Activated CD8-positive, alpha-beta memory T cell treated with anti-CD3 and anti-CD28 coated beads, Interleukin-2, amount 50 U/mL, for 24 hours (primary cell): ENCODE measurements around the gene CABLES2.

Experiments
- DNase-seq: peaks from one replicate; pipeline ENCODE4 v3.0.0-alpha.2; 2020; ENCODE audit errors: extremely low read depth

The CABLES2 gene

DNA sequence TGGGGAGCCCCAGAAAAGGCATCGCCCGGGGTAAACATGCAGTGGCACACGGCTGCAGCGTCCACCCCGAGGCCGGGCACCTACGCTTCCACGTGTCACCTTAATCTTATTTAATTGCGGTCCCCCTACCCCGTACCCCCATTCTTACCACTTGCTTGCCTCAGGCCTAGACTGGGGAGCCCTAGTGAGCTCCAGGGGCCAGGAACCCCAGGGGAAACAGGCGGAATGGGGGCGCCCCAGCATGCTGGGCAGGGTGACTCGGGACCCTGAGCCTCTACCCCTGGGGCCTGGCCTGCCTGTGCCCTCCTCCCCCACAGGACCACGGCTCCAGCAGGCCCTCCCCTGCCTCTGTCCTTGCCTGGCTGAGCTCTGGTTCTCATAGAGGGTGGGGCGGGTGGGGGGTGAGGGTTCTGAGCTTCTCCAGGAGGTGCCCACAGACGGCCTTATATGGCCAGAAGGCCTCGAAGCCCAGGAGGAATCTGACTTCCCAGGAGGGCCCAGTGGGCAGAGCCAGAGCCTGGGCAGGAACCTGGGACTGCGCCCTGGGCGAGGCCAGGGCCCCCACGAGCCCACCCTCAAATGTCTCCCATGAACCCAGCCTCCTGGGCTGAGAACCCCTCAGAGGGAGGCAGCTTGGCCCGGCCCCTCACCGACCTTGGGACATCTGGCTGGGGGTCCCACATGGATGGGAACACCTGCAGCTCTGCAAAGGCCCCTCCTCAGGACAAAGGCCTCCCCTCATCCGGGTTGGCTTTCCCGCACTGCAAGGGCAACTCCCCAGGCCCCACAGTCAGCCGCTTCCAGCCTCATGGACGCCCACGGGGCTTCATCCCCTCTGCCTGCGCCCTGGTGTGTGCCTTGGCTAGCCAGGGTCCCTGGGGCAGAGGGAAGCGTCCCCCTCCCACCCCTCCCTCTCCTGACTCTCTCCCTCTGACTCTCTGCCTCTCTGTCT lies 34.8 kb downstream of the CABLES2 start:
- no peak for DNase-seq

DNA sequence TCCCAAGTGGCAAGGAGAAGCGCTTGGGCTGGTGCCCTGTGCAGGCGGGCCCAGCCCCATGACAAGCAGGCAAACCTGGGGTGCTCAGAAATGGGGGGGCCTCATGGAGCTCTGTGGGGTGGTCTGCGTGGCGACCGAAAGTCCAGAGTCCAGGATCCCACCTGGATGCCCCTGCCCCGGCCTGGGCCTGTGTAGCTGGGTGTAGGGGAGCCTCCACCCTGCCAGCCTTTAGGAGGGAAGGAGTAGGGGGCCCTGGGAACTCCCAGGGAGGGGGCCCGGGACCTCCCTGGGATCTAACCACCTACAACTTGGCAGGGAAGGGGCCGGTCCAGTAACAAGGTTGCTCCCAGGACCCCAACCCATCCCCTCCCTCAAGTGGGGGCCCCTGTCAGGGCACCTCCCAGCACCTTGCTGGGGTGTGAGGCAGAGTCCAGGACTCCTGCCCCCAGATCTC lies 35.5 kb downstream of the CABLES2 start:
- no peak for DNase-seq

DNA sequence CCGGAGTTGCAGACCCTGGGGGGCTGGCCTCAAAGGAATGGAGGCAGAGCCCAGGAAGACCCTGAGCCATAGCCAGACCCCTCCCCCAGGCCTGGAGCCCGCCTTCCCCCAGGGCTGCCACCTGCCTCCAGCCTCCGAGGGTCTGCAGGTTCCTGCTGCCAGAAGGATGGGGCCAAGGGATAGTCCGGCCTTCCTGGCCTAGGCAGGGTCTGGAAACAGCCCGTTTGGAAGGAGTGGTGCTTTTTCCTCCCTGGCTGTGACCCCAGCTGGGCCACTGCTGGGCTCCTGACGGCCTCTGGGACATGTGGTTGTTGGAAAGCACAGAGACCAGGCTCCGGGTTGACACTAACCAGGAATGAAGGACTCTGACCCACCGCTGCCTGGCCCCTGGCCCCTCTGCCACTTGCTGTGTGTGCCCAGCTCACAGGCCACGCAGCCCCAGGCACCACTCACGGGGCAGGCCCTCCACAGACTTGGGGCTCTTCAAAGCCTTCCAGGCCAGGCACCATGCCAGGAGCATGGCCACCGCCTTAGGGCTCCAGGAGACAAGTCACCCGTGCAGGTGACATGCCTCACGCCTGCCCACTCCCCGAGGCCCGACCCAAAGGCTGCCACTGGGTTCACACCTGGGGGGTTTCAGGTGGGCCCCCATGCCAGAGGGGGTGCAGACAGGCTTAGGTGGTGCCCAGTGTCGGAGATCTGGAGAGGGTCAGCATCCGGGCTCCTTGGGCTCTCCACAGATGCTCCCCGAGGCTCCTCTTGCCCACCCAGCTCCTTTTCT lies 36.1 kb downstream of the CABLES2 start:
- DNase-seq = no peak

DNA sequence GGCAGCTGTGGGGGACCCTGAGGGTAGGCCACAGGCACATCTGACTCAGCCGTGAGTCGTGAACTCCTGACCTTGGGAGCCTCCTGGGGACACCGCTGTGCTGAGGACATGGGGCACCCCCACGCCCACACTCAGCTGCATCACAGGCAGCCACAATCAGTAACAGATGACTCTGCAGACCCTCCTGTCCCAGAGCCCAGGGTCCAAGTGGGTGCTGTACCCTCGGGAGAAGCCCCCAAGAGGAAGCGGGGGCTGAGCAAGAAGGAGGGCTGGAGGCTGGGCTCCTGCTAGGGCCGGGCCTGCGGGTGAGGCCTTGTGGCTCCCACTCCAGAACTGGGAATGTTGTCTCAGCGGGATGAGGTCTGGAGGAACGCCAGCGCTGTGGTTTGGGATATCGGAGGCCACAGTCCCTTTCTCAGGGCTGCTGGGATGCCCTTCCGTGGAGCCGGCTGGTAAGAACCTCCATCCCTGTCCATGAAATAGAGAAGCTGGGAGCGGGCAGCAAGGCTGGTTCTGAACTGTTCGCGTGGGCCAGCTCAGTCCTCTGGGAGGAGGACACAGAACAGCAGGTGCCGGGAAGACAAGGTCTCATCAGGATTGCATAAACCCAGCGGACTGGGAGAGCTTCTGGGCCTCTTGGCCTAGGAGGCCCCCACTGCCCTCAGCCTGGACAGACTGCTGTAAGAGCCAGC lies 36.8 kb downstream of the CABLES2 start:
- DNase-seq = no peak

DNA sequence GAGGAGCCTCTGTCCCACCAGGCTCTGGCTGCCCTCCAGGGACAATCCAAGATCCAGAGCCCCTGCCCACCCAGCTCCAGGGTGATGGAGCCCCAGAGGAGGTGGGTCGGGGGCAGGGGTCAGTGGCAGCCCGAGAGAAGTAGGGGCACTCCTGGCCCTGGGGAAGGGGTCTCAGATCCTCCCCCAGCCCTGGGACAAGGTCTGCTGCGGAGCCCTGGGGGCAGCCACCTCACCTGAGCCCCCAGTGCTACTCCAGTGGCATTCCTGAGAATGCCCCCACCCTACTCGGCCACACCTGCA lies 37.3 kb downstream of the CABLES2 start:
- DNase-seq = no peak

DNA sequence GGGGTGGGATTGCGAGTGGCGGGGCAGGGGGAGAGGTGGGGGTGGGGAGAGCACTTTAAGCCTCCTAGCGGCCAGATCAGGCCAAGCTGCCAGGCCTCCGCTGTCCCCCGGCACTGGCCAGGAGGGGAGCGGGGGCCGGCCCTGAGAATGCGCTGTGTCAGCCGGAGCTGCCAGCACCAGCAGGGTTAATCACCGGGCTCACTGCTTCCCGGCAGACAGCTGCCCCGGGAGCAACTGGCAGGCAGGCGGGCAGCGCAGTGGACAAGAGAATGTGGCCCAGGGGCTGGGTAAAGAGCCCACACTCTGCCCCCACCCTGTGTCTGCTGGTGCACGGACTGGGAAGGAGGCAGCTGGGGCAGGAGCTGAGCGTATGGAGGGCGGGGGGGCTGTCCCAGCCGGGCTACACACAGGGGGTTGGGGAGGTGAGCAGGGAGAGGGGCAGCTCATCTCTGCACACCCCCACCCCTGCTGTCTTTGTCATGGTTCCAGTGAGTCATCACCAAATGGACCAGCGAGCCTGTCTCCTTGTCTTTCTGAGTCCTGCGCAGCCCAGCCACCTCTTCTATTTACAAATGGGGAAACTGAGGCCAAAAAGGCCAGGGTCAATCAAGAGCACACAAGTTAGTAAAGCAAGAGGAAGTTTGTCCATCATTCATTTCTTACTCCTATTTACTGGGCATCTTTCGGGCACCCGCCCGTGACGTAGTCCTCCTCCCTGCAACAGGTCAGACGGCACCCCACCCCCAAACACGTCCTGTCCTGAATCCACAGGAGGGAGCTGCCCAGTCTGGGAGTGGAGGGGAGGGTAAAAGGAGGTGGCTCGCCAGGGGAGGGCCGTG lies 37.9 kb downstream of the CABLES2 start:
- DNase-seq = no peak

DNA sequence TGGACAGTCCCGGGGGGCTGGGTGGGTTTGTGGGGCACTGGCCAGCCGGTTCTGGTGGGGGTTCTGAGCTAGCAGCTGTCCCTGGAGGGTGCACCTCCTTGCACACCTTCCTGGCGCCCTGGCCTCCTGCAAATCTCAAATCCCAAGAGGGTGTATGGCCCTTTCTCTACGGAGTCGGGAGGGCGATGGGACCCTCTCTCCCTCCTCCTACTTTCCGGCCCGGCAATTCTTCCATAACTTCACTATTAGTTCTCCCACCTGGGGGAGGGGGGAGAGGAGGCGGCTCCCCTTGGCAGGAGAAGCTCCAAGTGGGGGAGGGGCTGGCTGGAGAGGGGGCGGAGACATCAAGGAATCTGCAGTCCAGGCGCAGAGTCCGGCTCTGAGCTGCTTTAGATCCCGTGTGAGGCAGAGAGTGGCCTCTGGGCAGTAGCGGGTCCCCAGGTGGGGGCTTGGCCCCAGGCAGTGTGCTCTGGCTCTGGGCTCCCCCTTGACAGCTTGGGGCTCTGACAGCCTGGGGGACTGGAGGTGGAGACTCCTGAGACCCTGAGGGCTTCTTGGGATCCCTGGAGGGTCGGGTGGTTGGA lies 38.6 kb downstream of the CABLES2 start:
- DNase-seq = no peak

DNA sequence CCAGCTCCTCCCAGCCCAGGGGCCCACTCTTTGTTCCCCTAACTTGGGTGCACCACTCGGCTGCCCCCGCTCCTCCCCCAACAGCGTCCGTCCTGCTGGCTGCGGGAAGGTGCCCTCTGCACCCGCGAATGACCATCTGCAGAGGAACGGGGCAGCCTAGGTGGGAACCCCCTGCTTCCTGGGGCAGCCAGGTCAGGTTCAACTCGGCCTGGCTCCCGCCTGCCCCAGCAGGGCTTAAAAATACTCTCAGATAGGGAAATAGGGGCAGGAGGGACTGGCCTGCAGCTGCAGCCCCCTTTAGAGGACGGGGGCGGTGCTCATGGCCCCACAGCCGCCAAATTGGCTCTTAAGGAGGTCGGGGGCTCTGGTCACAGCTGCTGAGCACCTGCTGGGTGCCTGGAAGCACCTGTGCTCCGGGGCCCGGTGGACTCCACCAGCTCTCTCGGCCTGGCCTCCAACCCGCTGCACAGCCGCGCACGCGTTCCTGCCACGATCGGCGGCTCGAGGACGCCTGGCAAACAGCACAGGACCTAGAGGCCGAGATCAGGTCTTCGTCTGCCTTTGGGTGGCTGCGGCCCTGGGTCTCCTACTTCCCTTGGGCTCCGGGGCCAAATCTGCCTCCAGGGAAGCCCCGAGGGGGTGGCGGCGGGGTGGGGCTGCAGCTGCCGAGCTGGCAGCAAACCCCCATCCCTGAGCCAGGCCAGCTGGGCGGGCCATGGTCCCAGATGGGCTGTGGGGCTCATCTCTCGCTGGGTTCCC lies 39.3 kb downstream of the CABLES2 start:
- DNase-seq = no peak

DNA sequence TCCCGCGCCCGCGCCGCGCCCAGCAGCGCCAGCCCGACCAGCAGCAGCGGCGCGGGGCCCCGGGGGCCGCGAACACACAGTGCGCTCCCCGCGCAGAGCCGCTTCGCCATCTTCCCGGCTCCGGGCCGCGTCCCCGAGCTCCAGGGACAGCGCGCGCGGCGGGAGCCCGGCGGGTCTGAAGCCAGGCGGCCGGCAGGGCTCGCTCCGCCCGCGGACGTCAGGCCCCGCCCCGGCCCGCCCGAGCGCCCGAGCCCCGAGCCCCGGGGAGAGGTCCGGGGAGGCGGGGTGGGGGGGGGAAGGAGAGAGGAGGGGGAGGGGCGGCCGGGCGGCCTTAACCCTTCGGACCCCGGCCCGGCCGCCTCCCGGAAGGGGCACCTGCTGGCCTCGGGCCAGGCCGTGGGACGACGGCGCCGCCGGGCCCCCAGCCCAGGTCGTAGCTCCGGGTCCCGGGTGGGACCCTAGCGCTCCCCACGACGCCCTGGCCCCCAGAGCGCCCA lies 39.9 kb downstream of the CABLES2 start, which contains the start of gene LAMA5:
Gene LAMA5, minus strand, starts transcription at position 177 of the 497 bp plus-strand sequence. Its CDS starts 67 bp downstream, at position 110.
- DNase-seq = no peak

DNA sequence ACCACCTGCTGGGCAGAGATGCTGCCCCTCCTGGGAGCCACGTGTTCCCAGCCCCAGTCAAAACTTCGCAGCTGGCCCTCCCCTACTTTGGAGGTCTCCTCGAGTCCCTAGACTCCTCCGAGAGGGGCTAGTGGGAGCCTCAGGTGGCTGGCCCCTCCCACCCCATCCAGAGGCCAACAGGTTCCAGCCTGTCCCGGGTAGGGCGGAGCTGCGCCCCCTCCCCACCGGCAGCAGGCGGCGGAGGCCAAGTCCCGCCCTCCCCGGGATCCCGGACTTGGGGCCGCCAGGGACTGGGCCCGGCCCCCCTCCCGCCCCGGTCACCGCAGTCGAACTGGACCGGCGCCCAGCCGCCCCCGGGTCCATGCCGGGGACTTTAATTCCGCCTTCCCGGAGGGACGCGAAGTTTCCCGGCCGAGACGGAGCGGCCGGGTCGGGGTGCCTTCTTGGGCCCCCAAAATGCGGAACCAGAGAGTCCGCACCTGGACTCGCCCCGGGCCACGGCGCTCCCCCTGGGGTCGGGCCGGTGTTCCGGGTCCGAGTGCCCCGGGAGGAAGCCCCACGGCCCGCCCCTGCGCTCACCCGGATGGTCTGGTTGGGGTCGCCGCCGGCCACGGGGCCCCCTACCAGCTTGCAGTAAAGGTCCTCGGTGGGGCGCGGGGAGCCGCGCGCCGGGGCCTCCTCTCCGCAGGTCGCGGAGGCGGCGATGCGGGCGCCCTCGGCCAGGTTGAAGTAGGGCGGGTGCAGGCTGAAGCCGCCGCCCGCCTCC lies 40.5 kb downstream of the CABLES2 start:
- DNase-seq = no peak

DNA sequence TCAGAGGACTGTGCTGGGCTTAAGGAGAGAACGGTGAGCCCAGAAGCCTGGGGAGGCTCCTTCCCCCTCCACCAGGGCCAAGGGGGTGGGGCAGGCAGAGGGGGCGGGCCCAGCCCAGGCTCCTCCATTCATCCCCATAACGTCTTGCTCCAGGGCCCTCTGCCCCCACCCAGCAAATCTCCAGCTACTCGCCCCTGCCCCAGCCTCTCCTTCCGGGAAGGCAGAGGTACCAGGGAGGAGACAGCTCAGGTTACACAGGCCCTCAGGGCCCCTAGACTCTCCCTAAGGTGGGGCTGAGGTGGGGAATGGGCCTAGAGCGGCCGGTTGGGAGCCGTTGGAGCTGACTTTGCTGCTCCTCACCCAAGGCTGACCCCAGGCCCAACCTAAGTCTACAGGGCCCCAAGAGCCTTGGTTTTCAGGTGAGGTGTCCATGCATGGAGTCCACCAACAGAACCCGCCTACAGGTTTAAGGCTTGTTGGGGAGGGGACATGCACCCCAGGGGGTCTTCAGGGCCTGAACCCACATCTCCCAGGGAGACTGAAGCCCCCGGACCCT lies 41.2 kb downstream of the CABLES2 start:
- no peak for DNase-seq

DNA sequence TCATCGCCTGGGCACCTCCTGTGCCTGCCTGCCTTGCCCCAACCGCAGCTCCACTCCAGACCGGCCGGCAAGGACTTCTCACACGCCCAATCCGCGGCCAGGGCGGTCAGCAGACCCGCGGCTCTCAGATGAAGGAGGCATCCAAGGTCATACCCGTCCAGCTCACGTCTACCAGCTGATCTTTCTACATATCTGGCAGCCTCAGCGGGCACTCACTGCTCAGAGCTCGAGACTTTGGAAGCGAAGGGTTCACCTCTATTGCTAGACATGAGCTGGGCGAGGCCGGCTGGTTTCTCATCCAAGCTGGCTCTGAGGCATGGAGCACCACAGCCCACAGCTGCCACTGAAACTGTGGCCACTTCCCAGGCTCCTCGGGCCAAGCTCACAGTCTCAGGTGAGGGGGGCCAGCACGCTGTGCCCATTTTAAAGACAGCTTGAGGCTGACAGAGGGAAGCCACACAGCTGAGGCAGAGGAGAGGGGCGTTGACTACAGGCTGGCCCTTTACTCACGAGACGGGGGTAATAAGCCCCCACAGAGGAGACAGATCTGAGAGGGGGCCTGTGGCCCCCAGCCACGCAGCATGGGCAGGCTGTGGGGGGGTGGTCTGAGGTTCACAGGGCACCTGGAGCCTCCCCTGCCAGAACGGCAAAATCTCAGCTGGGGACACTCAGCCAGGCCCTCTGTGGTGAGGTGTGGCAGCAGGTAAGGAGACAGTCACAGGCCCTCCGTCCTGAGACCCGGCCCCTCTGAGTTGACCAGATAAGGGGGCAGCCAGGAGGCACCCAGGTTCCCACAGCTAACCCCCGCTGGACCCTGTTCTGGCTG lies 42.0 kb downstream of the CABLES2 start:
- no peak for DNase-seq

DNA sequence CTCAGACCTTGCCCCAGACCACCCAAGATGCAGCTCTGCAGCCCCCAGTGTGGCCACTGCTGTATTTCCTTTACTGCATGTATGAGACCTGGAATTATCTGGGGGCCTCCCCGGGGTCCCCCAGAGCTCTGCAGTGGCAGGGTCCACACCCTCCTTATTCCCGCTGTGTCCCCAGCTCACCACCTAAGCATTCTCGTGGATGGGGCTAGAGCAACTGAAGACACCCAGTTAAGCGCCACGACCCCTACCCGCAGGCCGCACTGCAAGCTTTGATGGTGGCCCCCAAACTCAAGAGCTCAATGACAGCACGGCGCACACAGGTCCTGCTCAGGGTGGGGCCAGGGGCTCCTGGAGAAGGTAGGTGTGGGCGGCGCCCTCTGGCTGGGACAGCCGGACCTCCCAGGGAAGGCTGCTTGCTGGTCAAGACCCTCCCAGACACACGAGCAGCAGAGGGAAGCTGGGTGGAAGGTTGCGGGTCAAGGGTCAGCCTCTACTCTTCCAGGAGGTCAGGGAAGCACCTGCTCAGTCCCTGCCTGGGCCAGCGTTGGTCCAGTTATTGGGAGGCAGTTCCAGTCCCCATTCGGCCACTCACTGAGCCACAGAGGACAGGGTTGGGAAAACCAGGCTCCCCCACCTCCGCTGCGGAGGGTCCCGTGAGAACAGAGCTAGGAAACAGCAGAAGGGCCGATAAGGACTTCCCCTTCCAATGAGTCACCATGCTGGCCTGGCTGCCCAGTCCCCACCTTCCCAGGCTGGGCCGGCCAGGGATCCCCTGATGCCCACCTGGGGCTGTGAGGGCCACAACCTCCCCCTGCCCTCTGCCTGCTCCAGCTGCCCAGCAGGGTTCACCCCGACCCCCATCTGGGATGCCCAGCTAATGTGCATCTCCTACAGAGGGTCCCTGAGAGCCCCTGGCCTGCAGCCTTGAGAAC lies 42.9 kb downstream of the CABLES2 start:
- DNase-seq = no peak

DNA sequence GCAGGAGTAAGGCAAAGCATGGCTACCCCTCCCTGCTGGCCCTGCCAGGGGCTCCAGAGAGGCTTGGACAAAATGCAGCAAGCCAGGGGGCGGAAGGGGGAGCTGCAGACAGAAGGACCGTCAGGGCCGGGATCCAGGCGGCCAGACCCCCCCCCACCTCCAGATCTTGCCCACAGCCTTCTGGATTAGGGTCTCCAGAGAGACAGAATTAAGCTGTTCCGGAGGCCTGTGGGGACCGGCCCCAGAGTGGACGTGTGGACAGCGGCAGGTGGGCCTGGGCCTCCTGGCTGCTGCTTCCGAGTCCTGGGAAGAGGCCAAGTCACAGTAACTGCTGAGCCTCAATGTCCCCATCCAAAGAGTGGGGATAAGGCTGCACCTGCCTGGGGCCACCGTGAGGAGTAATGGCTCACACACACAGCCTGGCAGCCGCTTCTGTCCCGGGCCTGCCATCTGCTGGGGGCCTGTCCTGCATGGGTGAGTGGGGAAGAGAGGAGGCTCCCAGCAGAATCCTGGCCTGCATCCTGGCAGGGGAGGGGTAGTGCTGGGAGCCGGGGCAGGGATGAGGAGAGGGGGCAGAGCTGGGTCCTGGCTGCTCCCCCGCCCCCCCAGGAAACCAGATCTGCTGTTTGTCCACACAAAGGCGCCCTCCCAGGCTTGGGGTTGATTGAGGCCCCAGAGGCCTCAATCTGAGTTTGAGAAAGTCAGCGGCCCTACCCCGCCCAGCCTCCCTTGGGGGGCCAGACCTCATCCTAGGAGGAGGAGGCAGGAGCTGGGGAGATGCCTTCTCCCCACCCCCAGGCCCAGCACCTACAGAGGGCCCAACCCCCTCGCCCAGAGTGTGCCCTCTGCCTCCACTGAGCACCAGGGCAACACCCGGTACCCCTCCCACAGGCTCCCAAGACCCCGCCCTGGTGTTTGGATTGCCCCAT lies 43.8 kb downstream of the CABLES2 start:
- DNase-seq = no peak

DNA sequence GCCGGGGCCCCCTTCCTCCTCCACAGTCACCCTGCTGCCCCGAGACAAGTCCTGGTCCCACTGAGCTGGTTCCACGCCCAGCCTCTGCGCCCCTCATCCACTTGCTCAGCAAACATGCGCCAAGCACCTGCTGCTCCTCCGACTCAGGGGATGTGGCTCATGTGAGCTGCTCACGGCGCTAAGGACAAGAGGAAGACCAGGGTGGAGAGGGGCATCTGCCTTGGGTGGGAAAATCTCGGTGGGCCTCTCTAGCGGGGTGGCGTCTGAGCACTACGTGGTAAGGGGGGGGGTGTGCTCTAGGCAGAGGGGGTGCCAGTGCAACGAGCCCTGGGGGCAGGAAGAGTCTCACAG lies 44.5 kb downstream of the CABLES2 start:
- DNase-seq = no peak
